OCI-LY3 (cell line): ENCODE measurements around the gene ZNF500.

Source experiments
- EZH2phosphoT487 ChIP-seq: fragments of 200-600 bp; shearing (Covaris generic); IDR thresholded peaks from 2 replicates; pipeline ENCODE4 v1.6.1; 2018; ENCODE audit warnings: antibody characterized with exemption, mixed run types, low read depth
- TF ChIP-seq, protein P1 (sequence below): fragments of 200-600, 300-600 bp; sonication (generic); IDR thresholded peaks from 2 replicates; pipeline ENCODE4 v1.5.1; 2014; ENCODE audit warnings: antibody characterized with exemption, low read length, low read depth

DNA sequence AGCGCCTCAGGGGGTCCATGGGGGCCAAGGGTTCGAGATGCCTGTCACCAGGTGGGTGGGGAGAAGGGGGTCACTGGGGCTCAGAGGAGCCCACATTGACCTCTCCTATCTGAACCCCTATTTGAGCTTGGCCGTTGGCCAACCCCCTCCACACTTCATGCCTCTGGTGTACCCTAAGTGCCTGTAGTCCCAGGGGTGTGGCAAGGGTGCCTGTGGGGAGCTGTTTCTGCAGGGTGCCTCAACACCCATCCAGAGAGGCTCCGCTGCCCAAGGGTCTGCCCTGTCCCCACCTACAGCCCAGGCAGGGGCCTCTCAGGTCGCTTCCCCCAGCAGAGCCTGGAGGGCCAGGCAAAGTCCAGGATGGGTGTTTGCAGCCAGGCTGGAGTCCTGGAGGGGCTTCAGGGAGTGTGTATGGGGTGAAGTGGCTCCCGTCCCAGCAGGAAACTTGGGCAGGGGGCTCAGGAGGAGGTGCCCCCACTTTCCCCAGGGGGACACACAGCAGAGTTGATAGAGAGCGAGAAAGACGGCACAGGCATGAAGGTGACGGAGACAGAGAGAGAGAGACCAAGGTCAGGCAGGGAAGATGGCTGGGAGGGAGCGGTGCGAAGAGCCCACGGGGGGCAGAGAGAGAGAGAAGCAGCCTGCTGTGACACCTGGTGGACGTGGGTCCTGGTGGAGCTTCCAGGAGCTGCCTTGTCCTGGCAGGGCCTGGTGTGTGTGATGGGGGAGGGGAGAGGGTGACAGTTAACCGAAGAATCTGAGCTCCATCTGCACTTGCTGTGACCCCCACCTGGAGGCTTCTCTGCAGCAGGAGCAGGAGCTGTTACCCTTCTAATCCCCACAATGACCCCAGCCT lies 20.9 kb upstream of the ZNF500 start, which contains the start of gene SEPTIN12:
- TF ChIP-seq, protein P1, sequence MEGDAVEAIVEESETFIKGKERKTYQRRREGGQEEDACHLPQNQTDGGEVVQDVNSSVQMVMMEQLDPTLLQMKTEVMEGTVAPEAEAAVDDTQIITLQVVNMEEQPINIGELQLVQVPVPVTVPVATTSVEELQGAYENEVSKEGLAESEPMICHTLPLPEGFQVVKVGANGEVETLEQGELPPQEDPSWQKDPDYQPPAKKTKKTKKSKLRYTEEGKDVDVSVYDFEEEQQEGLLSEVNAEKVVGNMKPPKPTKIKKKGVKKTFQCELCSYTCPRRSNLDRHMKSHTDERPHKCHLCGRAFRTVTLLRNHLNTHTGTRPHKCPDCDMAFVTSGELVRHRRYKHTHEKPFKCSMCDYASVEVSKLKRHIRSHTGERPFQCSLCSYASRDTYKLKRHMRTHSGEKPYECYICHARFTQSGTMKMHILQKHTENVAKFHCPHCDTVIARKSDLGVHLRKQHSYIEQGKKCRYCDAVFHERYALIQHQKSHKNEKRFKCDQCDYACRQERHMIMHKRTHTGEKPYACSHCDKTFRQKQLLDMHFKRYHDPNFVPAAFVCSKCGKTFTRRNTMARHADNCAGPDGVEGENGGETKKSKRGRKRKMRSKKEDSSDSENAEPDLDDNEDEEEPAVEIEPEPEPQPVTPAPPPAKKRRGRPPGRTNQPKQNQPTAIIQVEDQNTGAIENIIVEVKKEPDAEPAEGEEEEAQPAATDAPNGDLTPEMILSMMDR = no peak
- no peak for TF ChIP-seq EZH2phosphoT487
